COLO829 (cell line): ENCODE data around the gene RRP7A.
A peak's percentile ranks its signal among the peaks of the same experiment; 100 is the strongest.
"Not testable (repeated sequence)": the region's sequence is repeated elsewhere in the genome, so short reads cannot be mapped to it uniquely, and the experiment has no call there.

ENCODE experiments used
- DNase-seq: peaks from one replicate; pipeline ENCODE4 v3.0.0; 2012; ENCODE audit warnings: low spot score

The RRP7A gene

GRCh38 chr22:42495533-42496141, 24.0 kb downstream of the RRP7A start:
- not testable (repeated sequence) for DNase-seq

- DNase-seq, result no peak
Measured at GRCh38 chr22:42493393-42493792, 26.2 kb downstream of the RRP7A start.

GRCh38 chr22:42492323-42492690, 27.3 kb downstream of the RRP7A start:
- no peak for DNase-seq

DNA sequence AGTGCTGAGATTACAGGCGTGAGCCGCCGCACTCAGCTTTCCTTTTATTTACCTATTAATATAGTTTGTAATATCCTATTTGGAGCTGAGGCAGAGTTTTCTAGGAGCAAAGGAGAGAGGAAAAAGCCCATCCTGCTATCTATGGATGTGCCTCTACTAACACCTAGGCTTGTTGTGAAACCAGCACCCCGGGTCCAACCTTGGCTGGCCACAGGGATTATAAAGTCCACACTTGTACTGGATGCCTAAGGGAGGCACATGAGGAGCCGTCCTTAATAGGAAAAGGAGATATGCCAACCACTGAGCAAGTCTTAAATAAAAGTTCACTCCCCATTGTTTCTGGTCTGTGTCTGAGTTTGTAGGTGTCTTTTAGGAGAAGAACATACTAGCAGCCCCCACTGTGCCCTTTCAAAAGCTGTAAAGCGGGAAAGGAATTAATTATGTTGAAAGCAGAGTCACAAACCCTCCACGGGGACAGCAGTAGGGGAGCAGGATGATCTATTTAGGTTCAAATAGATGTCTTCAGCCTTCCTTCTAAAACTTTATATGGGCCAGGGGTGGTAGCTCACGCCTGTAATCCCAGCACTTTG, 29.3 kb downstream of the RRP7A start:
- no peak for DNase-seq

DNA sequence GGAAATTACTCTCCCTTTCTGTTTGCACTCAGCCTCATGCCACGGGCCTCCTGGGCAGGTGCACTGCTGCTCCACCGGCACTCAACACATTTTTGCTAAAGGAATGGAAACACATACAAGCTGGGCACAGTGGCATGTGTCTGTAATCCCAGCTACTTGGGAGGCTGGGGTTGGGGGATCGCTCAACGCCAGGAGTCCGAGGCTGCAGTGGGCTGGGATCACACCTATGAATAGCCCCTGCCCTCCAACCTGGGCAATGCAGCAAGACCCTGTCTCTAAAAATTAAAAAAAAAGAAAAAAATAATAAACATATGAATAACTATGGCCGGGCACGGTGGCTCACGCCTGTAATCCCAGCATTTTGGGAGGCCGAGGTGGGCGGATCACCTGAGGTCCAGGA, 30.6 kb downstream of the RRP7A start:
- DNase-seq, result no peak

DNA sequence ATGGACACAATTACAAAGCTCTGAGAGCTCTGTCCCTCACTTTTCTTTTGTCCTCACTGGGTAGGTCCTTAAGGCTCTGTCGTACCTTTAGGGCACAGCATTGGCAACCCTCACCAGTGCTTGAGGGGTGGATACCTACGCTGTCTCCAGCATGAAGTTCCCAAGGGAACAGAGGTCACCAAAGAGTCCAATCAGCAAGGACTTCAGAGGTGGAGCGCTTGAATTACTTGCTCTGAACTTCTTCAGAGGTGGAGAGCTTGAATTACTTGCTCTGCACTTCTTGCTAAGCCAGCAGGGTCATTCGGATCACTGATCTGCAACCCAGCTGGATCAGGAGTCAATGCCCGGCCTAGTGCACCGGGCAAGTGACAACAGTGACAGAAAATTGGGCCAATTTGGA, 35.1 kb downstream of the RRP7A start:
- DNase-seq, result no peak

- DNase-seq, result not testable (repeated sequence)
Measured at GRCh38 chr22:42483610-42484223, 35.9 kb downstream of the RRP7A start.

DNA sequence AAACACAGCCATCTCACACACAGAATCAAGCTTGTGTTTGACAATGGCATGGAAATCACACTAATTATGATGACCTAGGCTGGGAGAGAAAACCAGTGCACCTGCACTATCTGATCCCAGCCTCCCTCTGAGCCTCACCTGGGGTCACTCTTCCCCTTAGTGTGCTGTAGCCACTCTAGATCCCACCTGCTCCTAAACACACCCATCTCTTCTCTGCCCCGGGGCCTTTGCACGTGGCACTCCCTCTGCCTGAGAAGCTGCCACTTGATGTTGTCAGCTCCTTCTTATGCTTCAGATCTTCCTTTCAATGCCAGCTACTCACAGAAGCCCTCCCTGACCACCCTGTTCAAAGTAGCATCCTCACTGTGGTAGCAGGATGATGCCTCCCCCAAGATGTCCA, 44.5 kb downstream of the RRP7A start:
- DNase-seq, result no peak

- peak; percentile 66 for DNase-seq
Measured at GRCh38 chr22:42473484-42474193, 46.0 kb downstream of the RRP7A start.

- no peak for DNase-seq
Measured at GRCh38 chr22:42472671-42473070, 46.9 kb downstream of the RRP7A start.

DNA sequence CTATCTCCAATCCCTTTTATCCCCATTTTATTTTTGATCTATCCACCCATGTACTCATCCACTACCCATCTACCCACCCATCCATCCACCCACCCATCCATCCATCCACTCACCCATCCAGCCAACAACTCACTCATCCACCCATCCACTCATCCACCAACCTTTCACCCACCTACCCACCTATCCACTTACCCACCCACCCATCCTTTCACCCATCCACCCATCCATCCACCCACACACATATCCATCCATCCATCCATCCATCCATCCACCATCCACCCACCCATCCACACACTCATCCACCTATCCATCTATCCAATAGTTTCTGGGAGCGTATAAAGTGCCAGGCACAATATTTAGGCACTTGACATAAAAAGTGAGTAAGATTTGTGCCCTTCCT, 48.2 kb downstream of the RRP7A start:
- no peak for DNase-seq

DNA sequence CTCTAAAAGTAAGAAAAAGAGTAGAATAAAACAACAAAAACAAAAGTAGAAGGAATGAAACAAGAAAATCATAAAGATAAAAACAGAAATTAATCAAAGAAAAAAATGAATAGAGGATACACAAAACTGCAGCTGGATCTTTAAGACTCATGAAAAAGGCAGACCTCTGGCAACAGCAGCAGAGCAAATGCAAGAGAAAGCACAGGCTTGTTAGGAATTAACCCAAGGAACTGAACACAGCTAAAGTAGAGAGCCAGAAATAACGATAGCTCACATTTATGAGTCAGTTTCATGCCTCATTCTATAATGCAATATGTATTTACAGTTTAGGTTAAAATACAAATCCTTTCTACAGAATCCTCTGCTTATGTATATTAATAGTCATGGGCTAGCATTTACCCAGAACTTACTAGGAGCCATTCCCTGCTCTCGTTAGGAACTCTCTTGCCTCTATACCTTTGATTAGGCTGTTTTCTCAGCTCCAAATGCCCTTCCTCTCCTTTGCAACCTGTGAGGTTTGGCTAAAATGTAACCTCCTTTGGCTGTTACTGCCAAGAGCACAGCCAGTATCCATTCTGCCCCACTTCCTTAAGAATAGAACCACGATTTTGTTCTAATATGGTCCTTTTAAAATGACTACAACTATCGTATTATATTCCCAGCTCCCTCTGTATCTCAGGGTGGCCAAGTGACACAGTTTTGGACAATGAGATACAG, 49.1 kb downstream of the RRP7A start:
- no peak for DNase-seq

DNA sequence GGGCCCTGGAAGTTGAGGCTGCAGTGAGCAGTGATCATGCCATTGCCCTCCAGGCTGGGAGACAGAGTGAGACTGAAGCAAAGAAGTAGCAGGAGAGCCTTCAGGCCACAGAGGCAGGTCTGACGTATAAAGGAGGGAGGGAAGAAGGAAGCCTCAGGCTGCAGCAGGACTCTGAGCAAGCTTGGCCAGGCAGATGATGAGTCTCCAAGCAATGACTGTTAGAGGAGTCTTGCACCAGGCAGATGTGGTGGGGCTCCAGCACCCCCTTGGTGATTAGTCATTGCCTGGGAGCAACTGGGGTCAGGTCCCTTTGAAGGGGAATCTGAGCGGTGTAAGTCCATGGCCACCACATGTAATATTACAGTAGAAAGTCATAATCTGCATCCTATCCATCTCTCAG, 50.8 kb downstream of the RRP7A start:
- no peak for DNase-seq

DNA sequence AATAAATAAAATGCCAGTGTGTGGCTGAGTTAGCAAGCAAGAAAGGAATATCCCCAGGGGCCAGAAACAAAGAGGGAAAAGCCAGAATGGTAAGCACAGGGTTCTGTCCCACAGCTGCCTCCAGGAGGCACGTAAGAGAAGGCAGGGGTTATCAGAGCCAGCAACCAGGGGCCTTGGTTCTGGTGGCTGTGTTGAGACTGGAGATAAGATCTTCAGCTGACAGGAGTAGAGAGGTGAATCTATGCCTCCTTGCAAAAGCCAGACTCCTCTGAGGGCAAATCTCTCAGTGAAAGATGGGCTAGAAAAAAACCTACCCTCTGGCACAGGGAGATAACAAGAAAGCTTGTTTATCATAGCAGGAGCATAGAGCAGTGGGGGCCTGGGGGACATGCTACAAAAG, 57.6 kb downstream of the RRP7A start:
- no peak for DNase-seq

DNA sequence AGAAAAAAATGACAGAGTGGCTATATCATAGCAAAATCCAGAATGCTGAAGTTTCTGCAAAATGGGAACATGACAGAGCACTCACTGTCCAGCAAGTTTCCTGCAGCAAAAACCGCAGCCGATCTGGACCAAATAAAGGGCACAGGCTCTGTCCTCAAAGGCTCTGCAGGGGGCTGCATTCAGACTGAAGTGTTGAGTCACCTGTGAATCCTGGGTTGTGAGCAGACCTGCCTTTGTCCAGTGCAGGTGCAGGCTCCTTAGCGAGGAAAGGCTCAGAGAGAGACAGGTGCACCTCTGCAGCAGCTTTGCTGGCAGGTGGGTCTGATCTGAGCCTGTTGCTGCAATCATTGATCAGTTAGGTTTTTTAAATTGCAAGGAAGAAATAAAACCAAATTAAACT, 58.1 kb downstream of the RRP7A start:
- no peak for DNase-seq
